Stomach smooth muscle (tissue), 2 donors: ENCODE measurements around the gene KIAA1958.
"Not testable (repeated sequence)": the region's sequence is repeated elsewhere in the genome, so short reads cannot be mapped to it uniquely, and the experiment has no call there.

Experiments
- H3K27ac ChIP-seq: one replicate; pipeline ENCODE4 v1.7.0; 2013; ENCODE audit warnings: mild to moderate bottlenecking, low read length, inconsistent platforms
- H3K27me3 ChIP-seq, 2 donors: one replicate each; pipeline ENCODE4 v1.7.0; 2013; ENCODE audit warnings: low read length in 2 of 2; ENCODE audit not compliant: insufficient read depth in 2 of 2, control insufficient read depth in 1 of 2
- H3K36me3 ChIP-seq, 2 donors: one replicate each; pipeline ENCODE4 v1.7.0; 2013; ENCODE audit warnings: low read length in 2 of 2; ENCODE audit not compliant: control insufficient read depth in 2 of 2, insufficient read depth in 2 of 2
- H3K4me1 ChIP-seq: one replicate; pipeline ENCODE4 v1.7.0; 2013; ENCODE audit warnings: low read length; ENCODE audit not compliant: control insufficient read depth, insufficient read depth
- H3K4me3 ChIP-seq, 2 donors: one replicate each; pipeline ENCODE4 v1.7.0; 2013; ENCODE audit warnings: low read length in 2 of 2
- H3K9ac ChIP-seq, 2 donors: one replicate each; pipeline ENCODE4 v1.7.0; 2013; ENCODE audit warnings: low read length in 2 of 2, mild to moderate bottlenecking in 1 of 2
- H3K9me3 ChIP-seq, 2 donors: one replicate each; pipeline ENCODE4 v1.7.0; 2013; ENCODE audit warnings: low read length in 2 of 2; ENCODE audit not compliant: control insufficient read depth in 2 of 2
- donor health status: healthy.
- donor health status: Pancreatic carcinoma.

Gene KIAA1958

GRCh38 chr9:112505086-112505485 is 18.5 kb downstream of the KIAA1958 start:
- H3K4me1 ChIP-seq = no peaks in the 10 kb centered on the region
- no peaks in the 10 kb centered on the region for H3K36me3 ChIP-seq
- no peaks in the 10 kb centered on the region for H3K9me3 ChIP-seq
- H3K9ac ChIP-seq = no peak overlapping the region
- H3K4me3 ChIP-seq = no peak overlapping the region
- no peak overlapping the region for H3K27ac ChIP-seq
- no peaks in the 10 kb centered on the region for H3K27me3 ChIP-seq

DNA sequence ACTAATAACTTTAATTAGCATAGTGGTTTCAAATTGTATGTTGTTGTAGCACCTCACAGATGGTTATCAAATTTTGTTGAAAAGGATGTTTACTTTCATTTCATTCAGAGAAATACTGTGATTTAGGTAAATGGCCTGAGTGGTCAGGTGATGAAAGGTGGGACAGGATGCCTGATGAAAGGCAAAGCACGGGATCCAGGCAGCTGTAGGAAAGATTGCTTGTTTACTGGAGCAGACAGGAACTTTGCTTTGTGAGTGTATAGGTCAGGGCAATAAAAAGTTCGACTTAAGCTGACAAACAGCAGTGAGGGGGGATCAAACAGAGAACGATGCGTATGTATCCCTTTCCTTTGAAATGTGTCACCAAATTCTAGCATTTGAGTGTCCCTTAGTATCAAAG is 19.0 kb downstream of the KIAA1958 start:
- Histone ChIP-seq H3K36me3 (no peaks in the 10 kb centered on the region), H3K27ac (no peak overlapping the region), H3K4me1 (no peaks in the 10 kb centered on the region), H3K27me3 (no peaks in the 10 kb centered on the region), H3K9me3 (no peaks in the 10 kb centered on the region), H3K9ac (no peak overlapping the region), H3K4me3 (no peak overlapping the region)

DNA sequence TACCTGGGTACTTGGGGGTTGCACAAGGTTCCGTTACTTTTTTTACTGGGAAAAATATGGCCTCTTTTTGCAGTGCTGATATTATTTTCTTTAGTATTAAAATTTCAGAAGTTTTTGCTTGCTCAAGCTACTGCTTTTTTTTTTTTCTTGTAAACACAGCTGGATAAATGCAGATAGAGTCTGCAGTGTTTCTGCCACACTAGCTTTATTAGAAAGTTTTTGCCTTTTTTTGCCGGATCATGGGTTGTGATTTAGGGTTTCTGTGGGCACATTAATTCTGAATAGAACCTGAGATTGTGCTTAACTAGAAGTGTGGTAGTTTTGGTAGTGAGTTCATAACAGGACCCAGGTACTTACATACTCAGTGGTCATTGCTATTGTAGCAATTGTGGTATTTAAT is 19.9 kb downstream of the KIAA1958 start:
- Histone ChIP-seq H3K4me1 (no peaks in the 10 kb centered on the region), H3K27me3 (no peaks in the 10 kb centered on the region), H3K9me3 (no peaks in the 10 kb centered on the region), H3K4me3 (no peak overlapping the region), H3K27ac (no peak overlapping the region), H3K36me3 (no peaks in the 10 kb centered on the region), H3K9ac (no peak overlapping the region)

DNA sequence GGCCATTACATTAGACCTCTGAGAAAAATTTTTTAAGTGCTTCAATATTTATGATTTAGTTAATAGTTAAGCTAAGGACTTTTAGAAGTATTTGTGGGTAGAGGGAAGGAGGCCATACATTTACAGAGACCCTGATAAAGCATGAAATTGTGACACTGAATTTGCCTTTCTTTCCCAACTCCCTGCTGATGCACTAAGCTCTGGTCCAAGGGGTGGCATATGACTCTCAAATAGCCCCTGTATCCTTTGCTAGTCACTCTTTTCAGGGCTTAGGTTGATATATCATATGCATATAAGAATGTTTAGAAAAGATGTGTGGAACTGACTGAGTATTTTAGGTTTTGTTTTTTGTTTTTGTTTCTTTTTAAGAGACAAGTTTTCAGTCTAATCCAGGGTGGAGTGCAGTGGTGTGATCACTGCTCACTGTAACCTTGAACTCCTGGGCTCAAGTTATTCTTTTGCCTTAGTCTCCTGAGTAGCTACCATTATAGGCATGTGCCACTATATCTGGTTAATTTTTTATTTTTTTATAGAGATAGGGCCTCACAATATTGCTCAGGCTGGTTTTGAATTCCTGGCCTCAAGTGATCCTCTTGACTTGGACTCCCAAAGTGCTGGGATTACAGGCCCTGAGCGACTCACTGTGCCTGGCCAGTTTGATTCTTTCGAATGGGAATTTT is 20.5 kb downstream of the KIAA1958 start:
- Histone ChIP-seq H3K4me3 (no peak overlapping the region), H3K27ac (no peak overlapping the region), H3K27me3 (no peaks in the 10 kb centered on the region), H3K36me3 (no peaks in the 10 kb centered on the region), H3K9ac (no peak overlapping the region), H3K4me1 (no peaks in the 10 kb centered on the region), H3K9me3 (no peaks in the 10 kb centered on the region)

- Histone ChIP-seq H3K9me3 (no peaks in the 10 kb centered on the region), H3K4me1 (no peaks in the 10 kb centered on the region), H3K27me3 (no peaks in the 10 kb centered on the region), H3K36me3 (no peaks in the 10 kb centered on the region), H3K4me3 (no peak overlapping the region), H3K27ac (no peak overlapping the region), H3K9ac (no peak overlapping the region)
Observed at GRCh38 chr9:112508377-112508776, 21.8 kb downstream of the KIAA1958 start.

DNA sequence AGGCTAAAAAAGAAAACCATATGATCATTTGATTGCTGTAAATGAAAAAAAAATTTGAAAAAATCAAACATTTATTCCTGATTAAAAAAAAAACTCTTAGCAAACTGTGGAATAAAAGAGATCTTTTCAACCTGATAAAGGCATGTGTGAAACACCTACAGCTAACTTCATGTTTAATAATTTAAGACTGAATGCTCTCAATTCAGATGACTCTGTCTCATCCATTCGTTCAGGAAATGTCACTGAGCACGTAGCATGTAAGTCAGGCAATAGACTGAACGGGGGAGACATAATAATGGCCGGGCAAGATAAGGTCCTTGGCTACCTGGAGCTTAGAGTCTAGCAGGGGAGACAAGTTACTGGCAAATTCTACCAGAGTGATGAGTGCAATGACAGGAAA is 25.8 kb downstream of the KIAA1958 start:
- H3K4me1 ChIP-seq, H3K9ac ChIP-seq, H3K27me3 ChIP-seq, H3K36me3 ChIP-seq, H3K27ac ChIP-seq, H3K9me3 ChIP-seq, H3K4me3 ChIP-seq: not testable (repeated sequence)

DNA sequence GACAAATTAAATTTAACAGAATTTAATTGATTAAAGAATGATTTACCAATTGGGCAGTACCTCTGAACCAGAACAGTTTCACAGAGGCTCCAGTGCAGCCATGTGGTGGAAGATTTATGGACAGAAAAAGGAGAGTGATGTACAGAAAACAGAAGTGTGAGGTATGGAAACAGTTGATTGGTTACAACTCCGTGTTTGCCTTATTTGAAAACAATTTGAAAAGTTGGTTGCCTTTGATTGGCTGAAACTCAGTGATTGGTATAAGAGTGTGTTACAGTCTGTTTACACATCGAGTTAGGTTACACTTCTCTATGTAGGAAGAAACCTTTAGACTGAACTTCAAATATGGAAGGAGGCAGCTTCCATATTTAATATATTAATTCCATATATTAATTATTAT is 30.1 kb downstream of the KIAA1958 start:
- no peaks in the 10 kb centered on the region for H3K36me3 ChIP-seq
- H3K9me3 ChIP-seq = no peaks in the 10 kb centered on the region
- no peaks in the 10 kb centered on the region for H3K4me1 ChIP-seq
- no peak overlapping the region for H3K27ac ChIP-seq
- no peak overlapping the region for H3K9ac ChIP-seq
- no peak overlapping the region for H3K4me3 ChIP-seq
- H3K27me3 ChIP-seq = no peaks in the 10 kb centered on the region

GRCh38 chr9:112520069-112520468 is 33.4 kb downstream of the KIAA1958 start:
- Histone ChIP-seq H3K9me3 (no peaks in the 10 kb centered on the region), H3K4me1 (no peaks in the 10 kb centered on the region), H3K4me3 (no peak overlapping the region), H3K9ac (no peak overlapping the region), H3K36me3 (no peaks in the 10 kb centered on the region), H3K27me3 (no peaks in the 10 kb centered on the region), H3K27ac (no peak overlapping the region)

- Histone ChIP-seq H3K4me3 (no peak overlapping the region), H3K27ac (no peak overlapping the region), H3K4me1 (no peaks in the 10 kb centered on the region), H3K27me3 (no peaks in the 10 kb centered on the region), H3K9ac (no peak overlapping the region), H3K36me3 (no peaks in the 10 kb centered on the region), H3K9me3 (no peaks in the 10 kb centered on the region)
Observed at GRCh38 chr9:112520656-112521055, 34.0 kb downstream of the KIAA1958 start.

DNA sequence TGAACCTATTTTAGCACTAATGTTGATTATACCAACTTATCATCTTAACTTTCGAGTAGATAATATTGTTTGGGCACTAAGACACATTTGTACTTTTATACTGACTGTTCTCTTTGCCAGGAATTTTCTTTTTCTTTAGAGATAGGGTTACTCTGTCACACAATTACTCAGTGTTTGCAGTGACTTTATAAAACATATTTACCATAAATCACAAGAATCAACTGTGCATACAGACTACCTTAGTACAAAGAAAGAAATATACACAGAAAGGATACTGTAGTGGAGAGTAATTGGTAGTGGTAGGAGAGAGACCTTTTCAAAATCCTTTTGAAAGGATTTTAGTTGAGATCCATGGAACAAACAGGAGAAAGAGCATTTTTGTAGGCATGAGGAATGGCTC is 40.3 kb downstream of the KIAA1958 start:
- H3K27ac ChIP-seq = no peak overlapping the region
- H3K36me3 ChIP-seq = no peaks in the 10 kb centered on the region
- H3K9ac ChIP-seq = no peak overlapping the region
- H3K27me3 ChIP-seq = no peaks in the 10 kb centered on the region
- H3K4me1 ChIP-seq = peaks cover 3% of the 10 kb centered on the region
- H3K4me3 ChIP-seq = no peak overlapping the region
- no peaks in the 10 kb centered on the region for H3K9me3 ChIP-seq

GRCh38 chr9:112527959-112528358 is 41.3 kb downstream of the KIAA1958 start:
- H3K9ac ChIP-seq = no peak overlapping the region
- H3K36me3 ChIP-seq = no peaks in the 10 kb centered on the region

More at GRCh38 chr9:112527959-112528358, 41.3 kb downstream of the KIAA1958 start:
- H3K4me3 ChIP-seq = no peak overlapping the region
- H3K4me1 ChIP-seq = peaks cover 3% of the 10 kb centered on the region
- H3K27me3 ChIP-seq = no peaks in the 10 kb centered on the region
- no peaks in the 10 kb centered on the region for H3K9me3 ChIP-seq
- H3K27ac ChIP-seq = no peak overlapping the region
